ENCODE results near the gene NPAS2. TPM values are rescaled to one million over a fixed set of nuclear protein-coding genes. Genes with fewer than 3 reads are reported as not detected.

Gene NPAS2
- total RNA-seq, 4 donors from 2014 or later: 4.7 to 131 (median 11.2) TPM

DNA sequence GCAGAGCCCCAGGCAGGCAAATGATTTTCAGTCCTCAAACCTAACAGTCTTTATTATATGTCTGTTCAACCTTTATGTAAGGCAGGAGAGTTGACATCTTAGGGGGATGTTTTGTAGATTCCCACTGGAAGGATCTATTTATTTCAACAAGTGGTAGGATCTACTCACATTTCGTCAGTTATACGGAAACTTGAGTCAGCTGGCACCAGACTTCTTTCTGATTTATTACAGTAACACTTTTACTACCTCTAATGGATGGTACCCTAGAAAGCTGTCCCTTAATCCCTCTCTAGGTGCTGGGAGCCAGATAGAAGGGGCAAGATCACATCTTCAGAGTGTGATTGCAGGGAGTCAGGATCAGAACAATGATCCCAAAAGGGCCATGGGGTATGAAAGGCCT, 180.1 kb downstream of the NPAS2 start:
- TF ChIP-seq, protein P1, sequence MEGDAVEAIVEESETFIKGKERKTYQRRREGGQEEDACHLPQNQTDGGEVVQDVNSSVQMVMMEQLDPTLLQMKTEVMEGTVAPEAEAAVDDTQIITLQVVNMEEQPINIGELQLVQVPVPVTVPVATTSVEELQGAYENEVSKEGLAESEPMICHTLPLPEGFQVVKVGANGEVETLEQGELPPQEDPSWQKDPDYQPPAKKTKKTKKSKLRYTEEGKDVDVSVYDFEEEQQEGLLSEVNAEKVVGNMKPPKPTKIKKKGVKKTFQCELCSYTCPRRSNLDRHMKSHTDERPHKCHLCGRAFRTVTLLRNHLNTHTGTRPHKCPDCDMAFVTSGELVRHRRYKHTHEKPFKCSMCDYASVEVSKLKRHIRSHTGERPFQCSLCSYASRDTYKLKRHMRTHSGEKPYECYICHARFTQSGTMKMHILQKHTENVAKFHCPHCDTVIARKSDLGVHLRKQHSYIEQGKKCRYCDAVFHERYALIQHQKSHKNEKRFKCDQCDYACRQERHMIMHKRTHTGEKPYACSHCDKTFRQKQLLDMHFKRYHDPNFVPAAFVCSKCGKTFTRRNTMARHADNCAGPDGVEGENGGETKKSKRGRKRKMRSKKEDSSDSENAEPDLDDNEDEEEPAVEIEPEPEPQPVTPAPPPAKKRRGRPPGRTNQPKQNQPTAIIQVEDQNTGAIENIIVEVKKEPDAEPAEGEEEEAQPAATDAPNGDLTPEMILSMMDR (IDR thresholded peaks at IDR 0.05; ENCODE audit: low read depth): no peak

GRCh38 chr2:101001691-101002561, 182.0 kb downstream of the NPAS2 start, which contains the start of gene RPL31:
Gene RPL31 (plus strand): TSS chr2:101002289. CDS start chr2:101002702, 413 bp downstream.
- TF ChIP-seq, protein P1 (IDR thresholded peaks at IDR 0.05; ENCODE audit: low read depth): no peak

DNA sequence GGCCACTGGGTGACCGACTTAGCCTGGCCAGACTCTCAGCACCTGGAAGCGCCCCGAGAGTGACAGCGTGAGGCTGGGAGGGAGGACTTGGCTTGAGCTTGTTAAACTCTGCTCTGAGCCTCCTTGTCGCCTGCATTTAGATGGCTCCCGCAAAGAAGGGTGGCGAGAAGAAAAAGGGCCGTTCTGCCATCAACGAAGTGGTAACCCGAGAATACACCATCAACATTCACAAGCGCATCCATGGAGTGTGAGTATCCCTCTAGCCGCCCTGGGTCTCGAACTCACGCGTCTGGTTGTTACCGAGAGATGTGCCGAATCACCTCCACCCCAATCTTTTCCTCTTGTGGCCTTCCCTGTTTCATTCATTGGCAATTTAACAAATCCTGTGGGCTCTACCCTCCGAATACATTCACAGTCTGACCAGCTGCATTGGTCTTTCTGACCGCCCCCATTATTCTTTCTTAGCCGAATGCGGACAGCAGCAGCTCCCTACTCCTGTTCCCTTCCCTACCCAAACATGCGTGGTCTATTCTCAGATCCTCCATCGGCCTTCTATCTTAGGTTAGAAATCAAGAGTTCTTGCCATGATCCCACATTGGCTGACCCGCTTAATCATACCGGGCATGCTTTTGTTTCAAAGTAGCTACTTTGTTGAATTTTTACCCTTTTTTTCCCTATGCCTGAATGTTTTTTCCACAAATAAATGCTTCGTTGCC, 182.8 kb downstream of the NPAS2 start:
- TF ChIP-seq, protein P1 (IDR thresholded peaks at IDR 0.05; ENCODE audit: low read depth): no peak

- TF ChIP-seq, protein P1 (IDR thresholded peaks at IDR 0.05; ENCODE audit: low read depth): no peak
These were observed 183.4 kb downstream of the NPAS2 start for GRCh38 chr2:101003278-101003775.

- TF ChIP-seq, protein P1 (IDR thresholded peaks at IDR 0.05; ENCODE audit: low read depth): no peak
These were observed 184.8 kb downstream of the NPAS2 start for GRCh38 chr2:101004620-101005325.

DNA sequence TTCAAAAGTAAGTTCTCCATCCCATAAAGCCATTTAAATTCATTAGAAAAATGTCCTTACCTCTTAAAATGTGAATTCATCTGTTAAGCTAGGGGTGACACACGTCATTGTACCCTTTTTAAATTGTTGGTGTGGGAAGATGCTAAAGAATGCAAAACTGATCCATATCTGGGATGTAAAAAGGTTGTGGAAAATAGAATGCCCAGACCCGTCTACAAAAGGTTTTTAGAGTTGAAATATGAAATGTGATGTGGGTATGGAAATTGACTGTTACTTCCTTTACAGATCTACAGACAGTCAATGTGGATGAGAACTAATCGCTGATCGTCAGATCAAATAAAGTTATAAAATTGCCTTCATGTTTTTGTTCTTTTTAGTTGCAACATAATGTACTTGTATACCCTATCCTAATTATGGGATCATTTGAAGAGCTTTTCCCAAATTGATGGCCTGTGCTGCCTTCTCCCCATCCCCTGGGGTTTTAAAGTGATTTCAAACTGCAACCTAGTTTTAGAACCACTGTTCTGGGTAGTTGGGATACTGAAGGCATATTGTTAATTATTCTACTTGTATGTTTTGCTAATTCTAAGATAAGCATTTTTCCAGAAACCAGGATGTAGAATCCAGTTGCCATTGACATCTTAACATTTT, 186.3 kb downstream of the NPAS2 start:
- TF ChIP-seq, protein P1 (IDR thresholded peaks at IDR 0.05; ENCODE audit: low read depth): no peak
